ENCODE results near the gene CEP295NL.

CEP295NL gene

GRCh38 chr17:78897664-78898047 is 5.3 kb downstream of the CEP295NL start:
- Histone ChIP-seq H3K9ac (ENCODE audit: low read length) (peak overlapping the region; percentile 65), H2AK5ac (ENCODE audit: low read length, severe bottlenecking) (no peak overlapping the region), H3K4ac (ENCODE audit: low read depth in 1 of 2, low read length in 2 of 2) (no peak overlapping the region), H2BK5ac (ENCODE audit: low read depth, low read length, poor library complexity, severe bottlenecking) (no peak overlapping the region), H2BK12ac (ENCODE audit: low read length in 2 of 2) (peak overlapping the region in 1 of 2 experiments; percentile 38), H3K36me3 (ENCODE audit: control insufficient read depth in 1 of 2, insufficient read depth in 2 of 2, low read depth in 1 of 2, low read length in 2 of 2) (peaks cover 56 to 61% of the 10 kb centered on the region in 2 experiments), H3K9me3 (ENCODE audit: control insufficient read depth, low read length) (no peaks in the 10 kb centered on the region), H4K91ac (ENCODE audit: low read length) (peak overlapping the region; percentile 25), H3K23ac (ENCODE audit: low read length in 2 of 2) (no peak overlapping the region), H3K79me1 (replicated peaks; ENCODE audit: low read length, poor library complexity, severe bottlenecking) (peaks cover 41% of the 10 kb centered on the region), H2BK120ac (ENCODE audit: low read depth, low read length) (no peak overlapping the region), H3K4me3 (ENCODE audit: insufficient read depth in 1 of 2, low read depth in 1 of 2, low read length in 2 of 2) (no peak overlapping the region), H3K4me2 (ENCODE audit: low read length, poor library complexity, severe bottlenecking) (no peak overlapping the region), H3K27me3 (ENCODE audit: control insufficient read depth in 1 of 2, insufficient read depth in 1 of 2, low read length in 2 of 2) (no peaks in the 10 kb centered on the region), H2AFZ (ENCODE audit: low read depth, low read length) (no peak overlapping the region), H3K14ac (ENCODE audit: low read length in 2 of 2) (no peak overlapping the region), H4K8ac (ENCODE audit: low read length) (no peak overlapping the region), H3K27ac (ENCODE audit: low read length, poor library complexity, severe bottlenecking) (no peak overlapping the region), H2BK15ac (ENCODE audit: low read depth, poor library complexity, severe bottlenecking) (no peak overlapping the region), H3K18ac (ENCODE audit: low read depth in 1 of 2, low read length in 2 of 2) (peak overlapping the region in 1 of 2 experiments; percentile 2), H3K4me1 (ENCODE audit: control insufficient read depth, insufficient read depth, low read depth, low read length) (peaks cover 30% of the 10 kb centered on the region)
- 94% methylated on average over 7 of the region's 7 CpGs for WGBS
- no peak for DNase-seq

DNA sequence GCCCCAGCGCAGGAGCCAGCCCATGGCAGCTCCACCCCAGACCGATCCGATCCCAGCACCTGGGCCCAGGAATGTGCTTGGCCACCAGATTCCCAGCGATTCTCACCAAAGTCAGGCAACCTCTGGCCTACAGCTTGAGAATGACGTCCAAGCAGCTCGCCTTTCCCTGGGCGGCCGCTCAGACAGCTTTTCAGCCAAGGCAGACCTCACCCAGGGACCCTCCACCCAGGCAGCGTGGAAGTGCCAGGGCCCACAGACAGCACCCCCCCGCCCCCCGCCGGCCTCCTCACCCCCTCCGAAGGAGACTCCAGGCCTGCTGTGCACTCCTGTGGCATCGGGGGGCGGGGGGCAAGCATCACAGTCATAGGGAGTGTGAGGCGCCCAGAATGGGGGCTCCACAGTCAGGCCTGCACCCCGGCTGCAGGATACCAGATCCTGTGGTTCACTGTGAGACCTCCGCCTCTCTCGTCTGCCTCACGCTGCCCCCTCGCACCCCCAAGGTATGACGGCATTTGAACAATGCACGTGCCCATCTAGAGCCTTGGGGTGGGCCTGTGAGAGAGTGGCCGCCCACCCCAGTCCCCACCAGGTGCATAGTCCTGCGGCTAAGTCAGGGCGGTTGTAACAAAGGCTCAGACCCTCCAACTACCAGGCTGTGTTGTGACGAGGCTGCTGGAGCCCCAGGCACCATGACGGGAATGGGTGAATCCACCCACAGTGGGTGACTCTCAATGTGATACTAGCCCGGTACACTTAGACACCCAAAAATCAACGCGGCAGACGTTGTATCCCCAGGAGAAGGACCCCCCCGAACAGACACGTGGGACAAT is 6.0 kb downstream of the CEP295NL start:
- H3K27ac ChIP-seq (ENCODE audit: low read length, poor library complexity, severe bottlenecking) = no peak overlapping the region
- no peak overlapping the region for H2AFZ ChIP-seq (ENCODE audit: low read depth, low read length)
- no peak overlapping the region for H3K14ac ChIP-seq (ENCODE audit: low read length in 2 of 2)
- peaks cover 25% of the 10 kb centered on the region for H3K4me1 ChIP-seq (ENCODE audit: control insufficient read depth, insufficient read depth, low read depth, low read length)
- H4K8ac ChIP-seq (ENCODE audit: low read length) = no peak overlapping the region
- WGBS = 97% methylated on average over 34 of the region's 34 CpGs
- no peaks in the 10 kb centered on the region for H3K9me3 ChIP-seq (ENCODE audit: control insufficient read depth, low read length)
- peak overlapping the region; percentile 25 for H4K91ac ChIP-seq (ENCODE audit: low read length)
- H2BK5ac ChIP-seq (ENCODE audit: low read depth, low read length, poor library complexity, severe bottlenecking) = no peak overlapping the region
- peak overlapping the region; percentile 65 for H3K9ac ChIP-seq (ENCODE audit: low read length)
- no peaks in the 10 kb centered on the region for H3K27me3 ChIP-seq (ENCODE audit: control insufficient read depth in 1 of 2, insufficient read depth in 1 of 2, low read length in 2 of 2)
- no peak overlapping the region for H3K4me3 ChIP-seq (ENCODE audit: insufficient read depth in 1 of 2, low read depth in 1 of 2, low read length in 2 of 2)
- H3K4me2 ChIP-seq (ENCODE audit: low read length, poor library complexity, severe bottlenecking) = no peak overlapping the region
- DNase-seq = no peak
- peaks cover 41% of the 10 kb centered on the region for H3K79me1 ChIP-seq (replicated peaks; ENCODE audit: low read length, poor library complexity, severe bottlenecking)
- H3K36me3 ChIP-seq (ENCODE audit: control insufficient read depth in 1 of 2, insufficient read depth in 2 of 2, low read depth in 1 of 2, low read length in 2 of 2) = peaks cover 60 to 63% of the 10 kb centered on the region in 2 experiments
- no peak overlapping the region for H3K4ac ChIP-seq (ENCODE audit: low read depth in 1 of 2, low read length in 2 of 2)
- H3K23ac ChIP-seq (ENCODE audit: low read length in 2 of 2) = no peak overlapping the region
- H2AK5ac ChIP-seq (ENCODE audit: low read length, severe bottlenecking) = no peak overlapping the region
- peak overlapping the region in 1 of 2 experiments; percentile 2 for H3K18ac ChIP-seq (ENCODE audit: low read depth in 1 of 2, low read length in 2 of 2)
- H2BK120ac ChIP-seq (ENCODE audit: low read depth, low read length) = no peak overlapping the region
- H2BK15ac ChIP-seq (ENCODE audit: low read depth, poor library complexity, severe bottlenecking) = no peak overlapping the region
- peak overlapping the region in 1 of 2 experiments; percentile 38 for H2BK12ac ChIP-seq (ENCODE audit: low read length in 2 of 2)

DNA sequence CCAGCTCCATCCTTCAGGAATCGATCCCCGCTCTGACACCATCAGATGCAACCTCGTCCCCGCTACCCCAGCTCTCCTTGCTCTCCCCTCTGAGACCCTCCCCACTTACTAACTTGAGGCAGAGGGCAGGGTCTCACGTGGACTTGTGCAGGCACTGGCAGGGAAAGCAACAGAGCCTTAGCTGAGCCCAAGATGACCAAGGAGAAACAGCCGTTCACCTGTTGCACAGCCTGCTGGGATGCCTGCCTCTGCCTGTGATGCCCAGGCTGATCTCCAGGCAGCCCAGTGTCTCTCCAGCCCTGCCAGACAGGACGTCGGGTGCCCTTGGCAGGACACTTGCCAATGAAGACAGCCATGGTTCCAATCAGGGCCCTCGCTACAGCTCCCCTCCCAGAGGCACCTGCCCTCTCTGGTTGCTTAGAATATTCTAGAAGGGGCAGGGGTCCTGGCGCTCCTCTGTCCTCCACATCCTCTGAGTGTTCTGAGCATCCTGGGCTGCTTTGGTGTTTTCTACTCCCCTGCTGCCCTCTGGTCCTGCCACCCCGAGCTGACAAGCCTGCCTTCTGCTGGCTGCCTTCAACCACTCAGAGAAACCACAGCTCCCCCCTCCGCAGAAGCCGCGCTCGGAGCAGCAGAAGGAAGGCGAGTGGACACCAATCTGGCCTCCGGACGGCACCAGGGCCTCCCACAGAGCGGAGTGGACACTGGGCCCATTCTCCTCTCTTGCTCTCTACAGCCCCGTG is 6.7 kb downstream of the CEP295NL start:
- H2BK12ac ChIP-seq (ENCODE audit: low read length in 2 of 2) = no peak overlapping the region
- no peak overlapping the region for H4K8ac ChIP-seq (ENCODE audit: low read length)
- no peak overlapping the region for H2BK5ac ChIP-seq (ENCODE audit: low read depth, low read length, poor library complexity, severe bottlenecking)

DNA sequence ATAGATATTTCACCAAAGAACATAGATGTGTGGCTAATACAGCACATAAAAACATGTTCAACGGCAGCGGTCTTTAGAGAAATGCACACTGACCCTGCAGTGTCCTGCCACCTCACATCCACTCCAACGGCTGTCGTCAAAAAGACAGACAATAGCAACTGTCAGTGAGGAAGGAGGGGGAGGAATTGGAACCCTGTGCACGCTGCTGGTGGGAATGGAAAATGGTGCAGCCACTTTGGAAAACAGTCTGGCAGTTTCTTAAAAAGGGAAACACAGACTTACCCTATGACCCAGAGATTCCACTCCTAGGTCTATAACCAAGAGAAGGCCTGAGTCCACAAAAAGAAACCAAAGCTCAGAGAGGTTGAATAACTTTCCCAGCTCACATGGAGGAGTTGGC is 7.7 kb downstream of the CEP295NL start:
- H2BK5ac ChIP-seq (ENCODE audit: low read depth, low read length, poor library complexity, severe bottlenecking) = no peak overlapping the region
- H3K14ac ChIP-seq (ENCODE audit: low read length in 2 of 2) = no peak overlapping the region
- peak overlapping the region in 1 of 2 experiments; percentile 34 for H3K18ac ChIP-seq (ENCODE audit: low read depth in 1 of 2, low read length in 2 of 2)
- no peak overlapping the region for H2BK12ac ChIP-seq (ENCODE audit: low read length in 2 of 2)
- H2BK15ac ChIP-seq (ENCODE audit: low read depth, poor library complexity, severe bottlenecking) = no peak overlapping the region
- no peak overlapping the region for H4K8ac ChIP-seq (ENCODE audit: low read length)
- peaks cover 45% of the 10 kb centered on the region for H3K79me1 ChIP-seq (replicated peaks; ENCODE audit: low read length, poor library complexity, severe bottlenecking)
- peak overlapping the region; percentile 42 for H3K9ac ChIP-seq (ENCODE audit: low read length)
- no peak overlapping the region for H3K4me3 ChIP-seq (ENCODE audit: insufficient read depth in 1 of 2, low read depth in 1 of 2, low read length in 2 of 2)
- no peaks in the 10 kb centered on the region for H3K9me3 ChIP-seq (ENCODE audit: control insufficient read depth, low read length)
- no peak overlapping the region for H3K27ac ChIP-seq (ENCODE audit: low read length, poor library complexity, severe bottlenecking)
- no peak overlapping the region for H4K91ac ChIP-seq (ENCODE audit: low read length)
- H3K4me2 ChIP-seq (ENCODE audit: low read length, poor library complexity, severe bottlenecking) = no peak overlapping the region
- H3K4ac ChIP-seq (ENCODE audit: low read depth in 1 of 2, low read length in 2 of 2) = no peak overlapping the region
- H3K27me3 ChIP-seq (ENCODE audit: control insufficient read depth in 1 of 2, insufficient read depth in 1 of 2, low read length in 2 of 2) = no peaks in the 10 kb centered on the region
- no peak overlapping the region for H2AK5ac ChIP-seq (ENCODE audit: low read length, severe bottlenecking)
- H3K4me1 ChIP-seq (ENCODE audit: control insufficient read depth, insufficient read depth, low read depth, low read length) = peaks cover 26% of the 10 kb centered on the region
- no peak overlapping the region for H3K23ac ChIP-seq (ENCODE audit: low read length in 2 of 2)
- peaks cover 62 to 64% of the 10 kb centered on the region in 2 experiments for H3K36me3 ChIP-seq (ENCODE audit: control insufficient read depth in 1 of 2, insufficient read depth in 2 of 2, low read depth in 1 of 2, low read length in 2 of 2)
- no peak overlapping the region for H2AFZ ChIP-seq (ENCODE audit: low read depth, low read length)
- no peak overlapping the region for H2BK120ac ChIP-seq (ENCODE audit: low read depth, low read length)
- no peak for DNase-seq
- WGBS = 90% methylated on average over 3 of the region's 5 CpGs

More for the DNA sequence above, 6.7 kb downstream of the CEP295NL start:
- no peak for DNase-seq
- H3K4me1 ChIP-seq (ENCODE audit: control insufficient read depth, insufficient read depth, low read depth, low read length) = peaks cover 26% of the 10 kb centered on the region
- peaks cover 43% of the 10 kb centered on the region for H3K79me1 ChIP-seq (replicated peaks; ENCODE audit: low read length, poor library complexity, severe bottlenecking)
- no peak overlapping the region for H3K4ac ChIP-seq (ENCODE audit: low read depth in 1 of 2, low read length in 2 of 2)
- H3K9me3 ChIP-seq (ENCODE audit: control insufficient read depth, low read length) = no peaks in the 10 kb centered on the region
- H2AK5ac ChIP-seq (ENCODE audit: low read length, severe bottlenecking) = no peak overlapping the region
- WGBS = 93% methylated on average over 20 of the region's 20 CpGs
- no peak overlapping the region for H3K4me2 ChIP-seq (ENCODE audit: low read length, poor library complexity, severe bottlenecking)
- H2BK120ac ChIP-seq (ENCODE audit: low read depth, low read length) = no peak overlapping the region
- no peak overlapping the region for H4K91ac ChIP-seq (ENCODE audit: low read length)
- no peak overlapping the region for H3K23ac ChIP-seq (ENCODE audit: low read length in 2 of 2)
- H3K36me3 ChIP-seq (ENCODE audit: control insufficient read depth in 1 of 2, insufficient read depth in 2 of 2, low read depth in 1 of 2, low read length in 2 of 2) = peaks cover 60 to 64% of the 10 kb centered on the region in 2 experiments
- no peak overlapping the region for H3K27ac ChIP-seq (ENCODE audit: low read length, poor library complexity, severe bottlenecking)
- no peaks in the 10 kb centered on the region for H3K27me3 ChIP-seq (ENCODE audit: control insufficient read depth in 1 of 2, insufficient read depth in 1 of 2, low read length in 2 of 2)
- no peak overlapping the region for H3K18ac ChIP-seq (ENCODE audit: low read depth in 1 of 2, low read length in 2 of 2)
- peak overlapping the region; percentile 42 for H3K9ac ChIP-seq (ENCODE audit: low read length)
- H2AFZ ChIP-seq (ENCODE audit: low read depth, low read length) = no peak overlapping the region
- no peak overlapping the region for H3K4me3 ChIP-seq (ENCODE audit: insufficient read depth in 1 of 2, low read depth in 1 of 2, low read length in 2 of 2)
- H3K14ac ChIP-seq (ENCODE audit: low read length in 2 of 2) = no peak overlapping the region
- no peak overlapping the region for H2BK15ac ChIP-seq (ENCODE audit: low read depth, poor library complexity, severe bottlenecking)
